DND-41 (cell line): ENCODE measurements around the gene SNTA1.

ENCODE experiments used
- ATAC-seq: fragments of 200-7000 bp; cut with Tn5 transposase; 3 replicates; pipeline ENCODE4 v1.9.1; 2021; ENCODE audit warnings: low read depth; ENCODE audit not compliant: insufficient read depth
- DNase-seq: peaks from one replicate; pipeline ENCODE4 v3.0.0-alpha.2; 2020
- H2AFZ ChIP-seq: 2 replicates; pipeline ENCODE4 v1.6.0; 2012; ENCODE audit warnings: low read depth, low read length
- H3K27ac ChIP-seq: 2 replicates; pipeline ENCODE4 v1.5.1; 2012; ENCODE audit warnings: low read length, inconsistent platforms
- H3K27me3 ChIP-seq: fragments of 200-600 bp; sonication (generic); 2 replicates; pipeline ENCODE4 v1.6.0; 2012; ENCODE audit warnings: low read length, mild to moderate bottlenecking, inconsistent platforms; ENCODE audit not compliant: insufficient read depth, poor library complexity
- H3K36me3 ChIP-seq: 2 replicates; pipeline ENCODE4 v1.5.1; 2012; ENCODE audit warnings: low read length, inconsistent platforms; ENCODE audit not compliant: insufficient read depth
- H3K4me1 ChIP-seq: 2 replicates; pipeline ENCODE4 v1.5.1; 2012; ENCODE audit warnings: mild to moderate bottlenecking, low read length; ENCODE audit not compliant: insufficient read depth
- H3K4me2 ChIP-seq: 2 replicates; pipeline ENCODE4 v1.6.0; 2012; ENCODE audit warnings: mild to moderate bottlenecking, moderate library complexity, low read length, inconsistent platforms; ENCODE audit not compliant: insufficient read depth
- H3K4me3 ChIP-seq, 2 experiments: fragments of 200-600 bp in 1 of 2; shearing (Covaris generic) in 1 of 2; 2 replicates each; pipeline ENCODE4 v1.5.1; 2012 to 2016; ENCODE audit warnings: inconsistent platforms in 2 of 2, low read length in 2 of 2, mild to moderate bottlenecking in 2 of 2, low read depth in 1 of 2, moderate library complexity in 1 of 2
- H3K79me2 ChIP-seq: 2 replicates; pipeline ENCODE4 v1.6.0; 2012; ENCODE audit warnings: low read length, inconsistent platforms; ENCODE audit not compliant: insufficient read depth
- H3K9ac ChIP-seq: 2 replicates; pipeline ENCODE4 v1.6.0; 2012; ENCODE audit warnings: low read depth, mild to moderate bottlenecking, inconsistent platforms, low read length, moderate library complexity
- H3K9me3 ChIP-seq: 2 replicates; pipeline ENCODE4 v1.5.1; 2012; ENCODE audit warnings: low read length, moderate library complexity, mild to moderate bottlenecking, inconsistent platforms; ENCODE audit not compliant: insufficient read depth, severe bottlenecking
- H4K20me1 ChIP-seq: 2 replicates; pipeline ENCODE4 v1.6.0; 2012; ENCODE audit warnings: low read length; ENCODE audit not compliant: insufficient read depth
- EZH2 ChIP-seq: IDR thresholded peaks from 3 replicates; pipeline ENCODE4 v1.6.1; 2012; ENCODE audit warnings: borderline replicate concordance, low read depth, mild to moderate bottlenecking, moderate library complexity, low read length, inconsistent platforms; ENCODE audit not compliant: severe bottlenecking
- TF ChIP-seq, protein P1 (sequence below): IDR thresholded peaks from 2 replicates; pipeline ENCODE4 v1.5.1; 2012; ENCODE audit warnings: borderline replicate concordance, low read length, moderate library complexity, mild to moderate bottlenecking; ENCODE audit not compliant: poor library complexity, severe bottlenecking; ENCODE audit errors: extremely low read depth

SNTA1 gene

DNA sequence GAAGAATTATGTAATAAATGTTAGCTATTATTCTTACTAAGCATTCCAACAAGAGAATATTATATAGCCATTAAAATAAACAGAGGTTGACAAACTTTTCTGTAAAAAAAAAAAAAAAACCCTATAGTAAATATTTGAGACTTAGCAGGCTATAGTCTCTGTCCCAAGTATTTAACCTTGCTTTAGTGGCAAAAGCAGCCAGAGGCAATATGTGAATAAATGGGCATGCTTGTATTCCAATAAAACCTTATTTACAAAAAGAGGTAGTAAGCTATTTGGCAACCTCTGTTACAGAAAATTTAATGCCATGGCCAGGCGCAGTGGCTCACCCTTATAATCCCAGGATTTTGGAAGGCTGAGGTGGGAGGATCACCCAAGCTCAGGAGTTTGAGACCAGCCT, 56.9 kb downstream of the SNTA1 start:
- no peak overlapping the region for H2AFZ ChIP-seq

DNA sequence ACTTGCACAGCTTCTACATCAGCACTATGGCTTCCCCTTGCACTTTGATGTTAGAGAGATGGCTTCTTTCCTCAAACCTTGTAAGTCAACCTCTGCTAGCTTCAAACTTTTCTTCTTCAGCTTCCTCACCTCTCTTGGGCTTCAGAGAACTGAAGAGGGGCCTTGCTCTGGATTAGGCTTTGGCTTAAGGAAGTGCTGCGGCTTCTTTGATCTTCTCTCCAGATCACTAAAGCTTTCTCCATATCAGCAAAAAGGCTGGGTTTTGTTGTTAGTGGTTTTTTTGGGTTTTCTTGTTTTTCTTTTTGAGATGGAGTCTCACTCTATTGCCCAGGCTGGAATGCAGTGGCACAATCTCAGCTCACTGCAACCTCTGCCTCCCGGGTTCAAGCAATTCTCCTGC, 66.2 kb downstream of the SNTA1 start:
- Histone ChIP-seq H3K79me2 (no peaks in the 10 kb centered on the region), H3K36me3 (peaks cover 66% of the 10 kb centered on the region), H3K4me2 (no peak overlapping the region), H3K4me1 (no peaks in the 10 kb centered on the region), H4K20me1 (no peaks in the 10 kb centered on the region), H2AFZ (no peak overlapping the region), H3K4me3 (no peak overlapping the region), H3K27ac (no peak overlapping the region), H3K27me3 (no peaks in the 10 kb centered on the region), H3K9me3 (no peaks in the 10 kb centered on the region), H3K9ac (no peak overlapping the region)
- no peak for TF ChIP-seq EZH2
- TF ChIP-seq, protein P1, sequence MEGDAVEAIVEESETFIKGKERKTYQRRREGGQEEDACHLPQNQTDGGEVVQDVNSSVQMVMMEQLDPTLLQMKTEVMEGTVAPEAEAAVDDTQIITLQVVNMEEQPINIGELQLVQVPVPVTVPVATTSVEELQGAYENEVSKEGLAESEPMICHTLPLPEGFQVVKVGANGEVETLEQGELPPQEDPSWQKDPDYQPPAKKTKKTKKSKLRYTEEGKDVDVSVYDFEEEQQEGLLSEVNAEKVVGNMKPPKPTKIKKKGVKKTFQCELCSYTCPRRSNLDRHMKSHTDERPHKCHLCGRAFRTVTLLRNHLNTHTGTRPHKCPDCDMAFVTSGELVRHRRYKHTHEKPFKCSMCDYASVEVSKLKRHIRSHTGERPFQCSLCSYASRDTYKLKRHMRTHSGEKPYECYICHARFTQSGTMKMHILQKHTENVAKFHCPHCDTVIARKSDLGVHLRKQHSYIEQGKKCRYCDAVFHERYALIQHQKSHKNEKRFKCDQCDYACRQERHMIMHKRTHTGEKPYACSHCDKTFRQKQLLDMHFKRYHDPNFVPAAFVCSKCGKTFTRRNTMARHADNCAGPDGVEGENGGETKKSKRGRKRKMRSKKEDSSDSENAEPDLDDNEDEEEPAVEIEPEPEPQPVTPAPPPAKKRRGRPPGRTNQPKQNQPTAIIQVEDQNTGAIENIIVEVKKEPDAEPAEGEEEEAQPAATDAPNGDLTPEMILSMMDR = no peak
- DNase-seq (no peak), ATAC-seq (no peak)

More for the DNA sequence above, 56.9 kb downstream of the SNTA1 start:
- H3K4me3 ChIP-seq = no peak overlapping the region
- no peak overlapping the region for H3K27ac ChIP-seq
- no peaks in the 10 kb centered on the region for H3K4me1 ChIP-seq
- H3K27me3 ChIP-seq = no peaks in the 10 kb centered on the region
- H3K9me3 ChIP-seq = peaks cover 2% of the 10 kb centered on the region
- no peaks in the 10 kb centered on the region for H4K20me1 ChIP-seq
- no peaks in the 10 kb centered on the region; the same call in 1 of the 2 replicates for H3K79me2 ChIP-seq
- no peak overlapping the region for H3K9ac ChIP-seq
- no peak overlapping the region for H3K4me2 ChIP-seq
- TF ChIP-seq, protein P1 = no peak
- TF ChIP-seq EZH2 = no peak
- H3K36me3 ChIP-seq = peaks cover 67% of the 10 kb centered on the region
- DNase-seq (no peak), ATAC-seq (no peak)

DNA sequence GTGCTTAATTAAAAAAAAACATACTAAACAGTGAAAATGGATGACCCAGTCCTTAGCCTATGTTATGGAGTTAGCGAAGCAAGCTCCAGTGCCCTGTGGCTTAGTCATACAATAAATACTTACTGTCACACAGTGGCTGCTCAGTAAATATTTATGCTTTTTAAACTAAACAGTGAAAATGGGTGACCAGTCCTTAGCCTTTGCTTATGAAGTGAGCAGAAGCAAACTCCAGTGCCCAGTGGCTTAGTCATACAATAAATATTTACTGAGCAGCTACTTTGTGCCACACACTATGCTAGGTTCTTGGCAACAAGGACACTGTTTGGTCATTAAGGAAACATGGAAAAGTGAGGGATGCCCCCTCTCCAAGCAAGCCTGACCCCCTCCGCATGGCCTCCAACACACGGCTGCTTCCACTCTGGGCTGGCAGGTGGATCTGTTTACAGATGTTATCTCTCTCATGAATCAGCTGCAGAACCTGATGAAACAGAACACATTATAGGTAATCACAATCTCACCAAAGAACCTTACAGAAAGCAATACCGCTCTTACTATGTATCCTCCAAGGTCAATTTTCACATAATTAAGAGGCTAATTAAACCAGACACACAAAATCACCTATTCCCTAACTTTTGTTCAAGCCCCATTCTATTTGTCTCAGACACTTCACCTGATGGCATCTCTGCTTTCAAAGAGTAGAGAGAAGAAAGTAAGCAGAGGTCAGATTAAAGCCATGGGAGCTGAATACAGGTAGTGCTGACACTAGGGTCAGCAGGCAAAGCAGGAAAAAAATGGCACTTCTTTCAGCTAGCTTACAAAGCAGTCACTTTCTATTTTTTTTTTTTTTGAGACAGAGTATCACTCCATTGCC, 69.6 kb downstream of the SNTA1 start:
- ATAC-seq = no peak
- Histone ChIP-seq H3K9ac (no peak overlapping the region), H3K36me3 (peaks cover 68% of the 10 kb centered on the region), H3K27ac (no peak overlapping the region), H3K79me2 (no peaks in the 10 kb centered on the region), H3K27me3 (no peaks in the 10 kb centered on the region), H3K9me3 (no peaks in the 10 kb centered on the region), H4K20me1 (no peaks in the 10 kb centered on the region), H3K4me1 (no peaks in the 10 kb centered on the region), H3K4me2 (no peak overlapping the region), H2AFZ (no peak overlapping the region), H3K4me3 (no peak overlapping the region)
- DNase-seq = no peak
- TF ChIP-seq, protein P1 = no peak
- TF ChIP-seq EZH2 = no peak
